Gastrocnemius medialis (tissue), 4 donors: ENCODE data around the gene GALNT9. TPM values are rescaled to one million over a fixed set of nuclear protein-coding genes. Genes with fewer than 3 reads are reported as not detected.

Experiments
- ATAC-seq, 2 donors: fragments of 150-250 bp; one replicate each; pipeline ENCODE4 v1.9.1; 2016
- DNase-seq, 2 donors: peaks; one replicate each; pipeline ENCODE4 v3.0.0-alpha.2; 2019
- H3K27ac ChIP-seq, 4 donors: fragments of 200-600 bp; sonication (generic); 1 replicate in 1 of 4; 2 replicates in 3 of 4; pipeline ENCODE4 v1.5.1; 2016 to 2018; ENCODE audit warnings: mild to moderate bottlenecking in 2 of 4, moderate library complexity in 1 of 4
- H3K27me3 ChIP-seq, 3 donors: fragments of 200-600 bp; sonication (generic) in 2 of 3; 1 replicate in 1 of 3; 2 replicates in 2 of 3; pipeline versions ENCODE4 v1.5.1 to v1.6.0; 2016 to 2019; ENCODE audit warnings: mild to moderate bottlenecking in 1 of 3, moderate library complexity in 1 of 3
- H3K36me3 ChIP-seq, 2 donors: fragments of 200-600 bp; sonication (generic) in 1 of 2; one replicate each; pipeline ENCODE4 v1.5.1; 2017 to 2018
- H3K4me1 ChIP-seq, 2 donors: fragments of 200-600 bp; sonication (generic) in 1 of 2; one replicate each; pipeline ENCODE4 v1.5.1; 2016 to 2017; ENCODE audit warnings: mild to moderate bottlenecking in 2 of 2
- H3K4me3 ChIP-seq, 4 donors: fragments of 200-600 bp; sonication (generic) in 3 of 4; 1 replicate in 1 of 4; 2 replicates in 3 of 4; pipeline ENCODE4 v1.5.1; 2016 to 2019; ENCODE audit warnings: mild to moderate bottlenecking in 2 of 4
- H3K9me3 ChIP-seq, 3 donors: fragments of 200-600 bp; sonication (generic) in 2 of 3; 1 replicate in 1 of 3; 2 replicates in 2 of 3; pipeline ENCODE4 v1.5.1; 2016 to 2019
- CTCF ChIP-seq, 5 experiments: fragments of 450-650 bp in 3 of 5; fragments of 200-600 bp in 2 of 5; sonication (generic) in 2 of 5; IDR thresholded peaks in 4 of 5; conservative IDR thresholded peaks in 1 of 5; 1 replicate in 4 of 5; 2 replicates in 1 of 5; pipeline ENCODE4 v1.5.1; 2016 to 2019; ENCODE audit warnings: antibody characterized with exemption in 5 of 5, mild to moderate bottlenecking in 3 of 5, moderate library complexity in 3 of 5
- POLR2A ChIP-seq, 2 donors: fragments of 450-650 bp; IDR thresholded peaks; one replicate each; pipeline ENCODE4 v1.6.1; 2017; ENCODE audit warnings: antibody characterized with exemption in 2 of 2, mild to moderate bottlenecking in 2 of 2, moderate library complexity in 2 of 2
- in situ Hi-C, 4 donors: fragments of 200-750 bp; cut with MboI; loops; one replicate each; pipeline versions ENCODE4 v1.15.0 to v1.8.0; 2017; ENCODE audit warnings: low sequenced_read_pairs in 4 of 4
- intact Hi-C: fragments of 100-400 bp; cut with DNase I; formaldehyde crosslinking; loops from one replicate; pipeline ENCODE4 v1.15.1; 2023; ENCODE audit warnings: low total_unique reads
- total RNA-seq, 4 donors: library from RNA; depleted of rRNA; stranded (reverse); fragments of >200 nt; gene quantifications; one replicate each; pipeline versions ENCODE4 v1.1.0 to v1.2.3, GENCODE V29; 2016

Gene GALNT9
- total RNA-seq, 4 donors from 2014 or later: not detected

GRCh38 chr12:132209619-132210222 lies 119.7 kb downstream of the GALNT9 start:
- intact Hi-C loops (loop anchor here (5.0 kb wide), 1 partner anchor 57 kb away; no protein-coding TSS in a partner anchor), in situ Hi-C loops (no loop called here)
- no peak overlapping the region for H3K4me3 ChIP-seq
- no peak for DNase-seq
- no peak overlapping the region for H3K27ac ChIP-seq
- no peaks in the 10 kb centered on the region for H3K9me3 ChIP-seq
- H3K36me3 ChIP-seq: no peaks in the 10 kb centered on the region
- peaks cover 22 to 45% (median 40%) of the 10 kb centered on the region in 3 donors for H3K27me3 ChIP-seq
- no peak for ATAC-seq
- peaks cover 0 to 8% of the 10 kb centered on the region in 2 donors for H3K4me1 ChIP-seq
- TF ChIP-seq CTCF (IDR thresholded peaks at IDR 0.05 in 4 of 5, conservative IDR thresholded peaks at IDR 0.05 in 1 of 5): no peak
- no peak for TF ChIP-seq POLR2A (IDR thresholded peaks at IDR 0.05)

GRCh38 chr12:132208153-132208823 lies 121.1 kb downstream of the GALNT9 start:
- H3K27ac ChIP-seq: no peak overlapping the region
- no peaks in the 10 kb centered on the region for H3K9me3 ChIP-seq
- intact Hi-C loops (loop anchor here (5.0 kb wide), 1 partner anchor 56 kb away; no protein-coding TSS in a partner anchor), in situ Hi-C loops (no loop called here)
- peaks cover 37 to 52% (median 52%) of the 10 kb centered on the region in 3 donors for H3K27me3 ChIP-seq
- TF ChIP-seq POLR2A (IDR thresholded peaks at IDR 0.05) (no peak), CTCF (IDR thresholded peaks at IDR 0.05 in 4 of 5, conservative IDR thresholded peaks at IDR 0.05 in 1 of 5) (no peak)
- no peak for ATAC-seq
- no peak for DNase-seq
- H3K36me3 ChIP-seq: no peaks in the 10 kb centered on the region
- H3K4me1 ChIP-seq: peaks cover 0 to 8% of the 10 kb centered on the region in 2 donors
- no peak overlapping the region for H3K4me3 ChIP-seq

DNA sequence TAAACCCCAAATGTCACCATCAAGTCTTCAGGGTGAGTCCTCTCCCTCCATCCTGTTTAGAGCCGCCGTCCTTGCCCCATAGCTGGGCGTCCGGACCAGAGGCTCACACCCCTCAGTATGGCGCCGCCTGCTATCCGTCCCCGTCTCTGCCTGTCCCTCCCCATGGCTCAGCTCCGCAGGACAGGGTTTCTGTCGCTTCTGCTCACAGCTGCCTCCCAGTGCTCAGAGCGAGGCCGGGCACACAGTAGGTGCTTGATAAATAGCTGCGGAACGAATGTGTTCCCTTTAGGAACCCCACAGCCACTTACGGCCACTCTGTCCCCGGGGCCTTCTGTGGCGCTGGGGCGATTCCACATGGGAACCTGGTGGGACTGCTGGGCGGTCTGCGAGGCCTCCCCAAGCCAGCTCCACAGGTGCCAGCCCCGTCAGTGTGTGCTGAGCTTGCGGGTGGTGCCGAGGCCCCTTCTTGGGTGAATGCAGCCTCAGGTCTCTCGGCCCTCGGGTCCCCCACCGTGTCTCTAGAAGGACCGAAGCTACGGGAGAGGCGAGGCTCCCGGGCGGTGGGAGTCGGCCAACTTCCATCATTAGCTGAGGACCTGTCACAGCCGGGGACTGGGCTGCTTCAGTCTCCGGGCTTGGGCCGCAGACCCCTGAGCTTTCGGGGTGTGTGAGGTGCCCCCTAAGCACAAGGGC lies 122.2 kb downstream of the GALNT9 start:
- DNase-seq: no peak
- H3K4me1 ChIP-seq: peaks cover 0 to 8% of the 10 kb centered on the region in 2 donors
- intact Hi-C loops (loop anchor here (5.0 kb wide), 1 partner anchor 55 kb away; no protein-coding TSS in a partner anchor), in situ Hi-C loops (no loop called here)
- H3K4me3 ChIP-seq: no peak overlapping the region
- no peaks in the 10 kb centered on the region for H3K36me3 ChIP-seq
- no peak for TF ChIP-seq CTCF (IDR thresholded peaks at IDR 0.05 in 4 of 5, conservative IDR thresholded peaks at IDR 0.05 in 1 of 5)
- no peak for TF ChIP-seq POLR2A (IDR thresholded peaks at IDR 0.05)
- H3K9me3 ChIP-seq: no peaks in the 10 kb centered on the region
- peaks cover 44 to 63% (median 57%) of the 10 kb centered on the region in 3 donors for H3K27me3 ChIP-seq
- no peak overlapping the region for H3K27ac ChIP-seq
- no peak for ATAC-seq

- Histone ChIP-seq H3K4me3 (no peak overlapping the region), H3K36me3 (no peaks in the 10 kb centered on the region), H3K4me1 (peaks cover 0 to 8% of the 10 kb centered on the region in 2 donors), H3K9me3 (no peaks in the 10 kb centered on the region), H3K27ac (no peak overlapping the region), H3K27me3 (peaks cover 48 to 71% (median 57%) of the 10 kb centered on the region in 3 donors)
- in situ Hi-C loops: no loop called here
- ATAC-seq: no peak
- TF ChIP-seq CTCF (IDR thresholded peaks at IDR 0.05 in 4 of 5, conservative IDR thresholded peaks at IDR 0.05 in 1 of 5) (no peak), POLR2A (IDR thresholded peaks at IDR 0.05) (no peak)
- intact Hi-C loops: loop anchor here (5.0 kb wide), 1 partner anchor 54 kb away; no protein-coding TSS in a partner anchor
- no peak for DNase-seq
Observed at GRCh38 chr12:132206046-132206434, 123.3 kb downstream of the GALNT9 start.
